ENCODE measurements around the gene CCM2L.

Gene CCM2L

DNA sequence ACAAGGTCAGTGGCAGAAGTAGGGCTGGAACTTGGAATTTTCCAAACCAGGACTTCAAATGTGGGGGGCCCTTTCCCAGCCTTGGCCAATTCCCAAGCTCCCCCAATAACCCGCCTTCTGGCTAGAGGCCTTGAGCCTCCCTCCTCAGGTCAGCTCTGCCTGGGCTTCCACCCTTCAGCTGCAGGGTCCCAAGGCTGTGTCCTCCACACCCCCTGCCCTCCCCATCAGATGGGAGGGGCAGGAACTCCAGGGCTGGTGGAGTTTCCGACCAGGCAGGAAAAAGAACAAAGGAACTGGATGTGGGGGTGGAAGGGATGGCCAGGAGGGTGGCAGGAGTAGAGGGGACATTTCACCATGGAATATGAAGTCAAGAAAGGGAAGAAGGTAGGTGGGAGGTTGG is at the start of gene CCM2L:
Gene CCM2L (plus strand): TSS at position 338 of the 400 bp plus-strand sequence. CDS start 17 bp downstream, at position 355.
- DNase-seq (ENCODE audit: low read depth, low spot score), result no peak

DNA sequence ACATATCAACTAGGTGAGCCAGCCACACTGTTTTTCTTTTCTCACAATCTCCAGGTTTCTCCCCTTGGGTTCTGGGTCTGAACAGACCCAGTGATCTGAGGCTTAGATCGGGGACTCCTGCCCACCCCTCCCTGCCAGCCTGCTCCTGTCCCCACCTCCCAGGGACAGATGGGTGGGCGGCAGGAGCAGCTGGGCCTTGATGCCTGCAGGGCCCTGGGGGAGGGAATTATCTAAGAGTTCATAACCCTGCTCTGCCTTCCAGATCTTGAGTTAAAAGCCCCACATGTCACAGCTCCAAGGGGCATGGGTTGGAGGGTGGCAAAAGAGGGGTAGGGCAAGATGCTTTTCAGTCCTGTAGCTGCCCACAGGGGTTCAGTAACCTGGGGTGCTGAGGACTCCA is 47.5 kb upstream of the CCM2L start:
- no peak for DNase-seq (ENCODE audit: low read depth, low spot score)

DNA sequence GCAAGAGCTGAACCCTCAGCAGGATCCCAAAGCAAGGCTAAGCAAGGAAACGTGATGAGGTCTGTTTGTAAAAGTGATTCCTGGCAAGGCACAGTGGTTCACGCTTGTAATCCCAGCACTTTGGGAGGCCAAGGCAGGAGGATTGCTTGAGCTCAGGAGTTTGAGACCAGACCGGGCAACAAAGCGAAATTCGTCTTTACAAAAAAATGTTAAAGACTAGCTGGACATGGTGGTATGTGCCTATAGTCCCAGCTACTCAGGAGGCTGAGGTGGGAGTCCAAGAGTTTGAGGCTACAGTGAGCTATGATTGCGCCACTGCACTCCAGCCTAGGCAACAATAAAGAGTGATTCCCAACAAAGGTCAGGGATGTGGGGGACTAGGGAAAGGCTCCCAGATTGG is 46.3 kb upstream of the CCM2L start:
- DNase-seq (ENCODE audit: low read depth, low spot score), result no peak

GRCh38 chr20:31966991-31967655 is 43.1 kb upstream of the CCM2L start:
- no peak for DNase-seq (ENCODE audit: low read depth, low spot score)

DNA sequence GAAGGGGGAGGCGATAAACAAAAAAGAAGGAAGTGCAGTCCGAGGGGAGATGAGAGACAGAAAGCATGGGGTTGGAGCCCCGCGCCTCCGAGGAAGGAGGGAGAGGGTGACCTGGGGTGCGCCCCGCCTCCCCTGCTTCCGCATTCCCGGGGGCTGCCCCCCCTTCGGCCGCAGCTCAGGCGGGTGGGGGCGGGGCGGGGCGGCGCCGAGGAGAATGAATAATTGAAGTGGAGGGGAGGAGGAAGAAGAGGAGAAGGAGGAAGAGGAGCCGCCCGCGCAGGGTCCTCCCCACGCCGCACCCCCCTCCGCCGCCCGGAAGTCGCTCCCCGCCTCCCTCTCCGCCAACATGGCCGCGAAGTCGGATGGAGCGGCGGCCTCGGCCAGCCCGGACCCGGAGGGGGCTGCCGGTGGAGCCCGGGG is 42.4 kb upstream of the CCM2L start, which contains the start of gene XKR7:
Gene XKR7 (plus strand): TSS at position 322 of the 420 bp plus-strand sequence. CDS start 25 bp downstream, at position 347.
- DNase-seq (ENCODE audit: low read depth, low spot score), result no peak

DNA sequence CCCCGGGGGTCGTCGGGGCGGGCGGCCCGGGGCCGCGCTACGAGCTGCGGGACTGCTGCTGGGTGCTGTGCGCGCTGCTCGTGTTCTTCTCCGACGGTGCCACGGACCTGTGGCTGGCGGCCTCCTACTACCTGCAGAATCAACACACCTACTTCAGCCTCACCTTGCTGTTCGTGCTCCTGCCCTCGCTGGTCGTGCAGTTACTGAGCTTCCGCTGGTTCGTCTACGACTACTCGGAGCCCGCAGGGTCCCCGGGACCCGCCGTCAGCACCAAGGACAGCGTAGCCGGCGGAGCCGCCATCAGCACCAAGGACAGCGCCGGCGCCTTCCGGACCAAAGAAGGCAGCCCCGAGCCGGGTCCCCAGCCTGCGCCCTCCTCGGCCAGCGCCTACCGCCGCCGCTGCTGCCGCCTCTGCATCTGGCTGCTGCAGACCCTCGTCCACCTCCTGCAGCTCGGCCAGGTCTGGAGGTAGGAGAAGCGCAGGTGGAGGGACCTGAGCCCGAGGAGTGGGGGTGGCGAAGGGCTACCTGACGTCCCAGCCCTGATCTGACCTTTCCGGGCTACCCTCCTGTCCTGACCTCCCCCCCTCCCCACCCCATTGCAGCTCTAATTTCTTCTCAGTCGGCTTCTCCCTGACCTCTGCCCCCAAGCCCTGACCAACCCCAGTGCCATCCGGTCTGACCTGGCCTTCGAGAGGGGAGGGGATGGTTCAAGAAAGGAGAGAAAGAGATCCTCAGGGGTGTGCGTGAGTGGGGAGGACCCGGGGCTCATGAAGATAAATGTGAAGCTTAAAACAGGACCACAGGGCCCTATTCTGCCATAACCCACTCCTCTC is 41.7 kb upstream of the CCM2L start:
- peak; percentile 91 for DNase-seq (ENCODE audit: low read depth, low spot score)

- no peak for DNase-seq (ENCODE audit: low read depth, low spot score)
Observed at GRCh38 chr20:31969991-31970390, 40.2 kb upstream of the CCM2L start.

- no peak for DNase-seq (ENCODE audit: low read depth, low spot score)
Observed at GRCh38 chr20:31972471-31973021, 37.7 kb upstream of the CCM2L start.

DNA sequence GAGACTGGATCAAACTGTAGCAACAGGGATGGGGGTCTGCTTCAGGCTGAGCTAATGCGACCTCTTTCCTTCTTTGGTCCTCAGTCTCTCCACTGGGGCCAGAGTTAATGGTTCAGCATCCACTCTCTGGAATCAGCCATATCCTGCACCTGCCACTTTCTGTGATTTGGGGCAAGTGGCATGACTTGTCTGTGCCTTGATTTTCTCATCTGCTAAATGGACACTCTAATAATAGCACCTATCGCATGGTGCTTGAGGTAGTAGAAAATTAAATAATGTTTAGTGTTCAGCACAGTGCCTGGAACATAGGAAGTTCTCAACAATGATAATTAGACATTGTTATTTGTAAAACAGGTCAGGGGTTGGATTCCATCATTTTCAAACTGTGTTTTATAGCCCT is 35.9 kb upstream of the CCM2L start:
- DNase-seq (ENCODE audit: low read depth, low spot score), result no peak

GRCh38 chr20:31974951-31975487 is 35.2 kb upstream of the CCM2L start:
- no peak for DNase-seq (ENCODE audit: low read depth, low spot score)

DNA sequence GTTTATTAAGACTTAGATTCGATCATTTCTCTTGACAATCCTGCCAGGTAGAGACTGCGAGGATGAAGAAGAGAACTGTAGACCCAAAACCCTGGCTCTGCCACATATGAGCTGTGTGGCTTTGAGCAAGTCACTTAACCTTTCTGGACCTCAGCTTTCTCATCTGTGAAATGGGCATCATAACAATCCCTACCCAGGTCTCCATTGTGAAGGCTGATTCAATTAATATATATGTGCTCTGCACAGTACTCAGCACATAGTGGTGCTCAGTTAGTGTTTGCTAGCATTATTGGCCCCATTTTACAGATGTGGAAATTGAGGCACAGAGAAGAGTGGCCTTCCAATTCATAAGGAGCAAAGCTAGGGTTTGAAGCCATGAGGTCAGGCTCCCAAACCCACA is 34.4 kb upstream of the CCM2L start:
- DNase-seq (ENCODE audit: low read depth, low spot score), result no peak

GRCh38 chr20:31977080-31977479 is 33.2 kb upstream of the CCM2L start:
- no peak for DNase-seq (ENCODE audit: low read depth, low spot score)

- peak; percentile 20 for DNase-seq (ENCODE audit: low read depth, low spot score)
Observed at GRCh38 chr20:31979713-31980426, 30.4 kb upstream of the CCM2L start.

DNA sequence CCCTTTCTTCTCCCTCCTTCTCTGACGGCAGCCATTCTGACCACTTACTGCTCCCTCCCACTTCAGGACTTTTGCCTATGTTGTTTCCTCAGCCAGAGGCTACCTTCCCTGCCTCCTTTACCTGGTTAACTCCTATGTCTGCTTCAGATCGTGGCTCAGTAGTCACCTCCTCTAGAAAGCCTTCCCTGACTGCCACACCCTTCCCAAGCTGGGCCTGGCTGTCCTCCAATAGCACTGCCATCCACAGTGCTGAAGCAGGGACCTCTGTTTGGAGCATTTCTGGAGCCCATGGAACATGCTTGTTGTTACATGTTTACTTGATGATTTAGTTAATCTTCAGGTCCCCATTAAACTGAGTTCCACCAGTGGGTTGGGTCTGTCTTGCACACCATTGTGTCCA is 28.5 kb upstream of the CCM2L start:
- DNase-seq (ENCODE audit: low read depth, low spot score), result no peak

DNA sequence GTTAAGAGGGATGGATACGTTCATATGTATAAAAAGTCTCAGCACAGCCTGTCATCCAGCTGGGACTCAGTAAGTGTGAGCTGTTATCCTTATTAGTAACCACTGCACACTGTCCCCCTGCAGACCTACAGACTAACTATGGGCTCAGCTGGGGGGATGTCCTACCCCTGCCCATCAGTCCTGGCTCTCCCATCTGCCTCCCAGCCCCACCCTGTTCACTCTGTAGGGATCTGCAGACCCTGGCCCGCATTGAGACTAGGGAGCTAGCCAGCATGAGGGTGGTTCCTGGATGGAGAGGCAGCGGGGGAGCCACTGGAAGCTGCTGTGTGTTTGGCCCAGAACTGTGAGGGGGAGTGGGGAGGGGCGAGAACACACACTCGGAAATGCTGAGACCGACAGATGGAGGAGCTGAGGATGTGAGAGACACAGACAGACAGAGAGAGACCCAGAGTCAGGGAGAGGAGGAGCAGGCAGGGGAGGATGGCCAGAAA is 25.2 kb upstream of the CCM2L start:
- no peak for DNase-seq (ENCODE audit: low read depth, low spot score)

GRCh38 chr20:31987744-31988143 is 22.5 kb upstream of the CCM2L start:
- DNase-seq (ENCODE audit: low read depth, low spot score), result peak; percentile 36

- no peak for DNase-seq (ENCODE audit: low read depth, low spot score)
Observed at GRCh38 chr20:31988430-31989015, 21.7 kb upstream of the CCM2L start.

- no peak for DNase-seq (ENCODE audit: low read depth, low spot score)
Observed at GRCh38 chr20:31989030-31989645, 21.1 kb upstream of the CCM2L start.

GRCh38 chr20:31990641-31991338 is 19.4 kb upstream of the CCM2L start:
- peak; percentile 44 for DNase-seq (ENCODE audit: low read depth, low spot score)

GRCh38 chr20:31991339-31991705 is 18.9 kb upstream of the CCM2L start:
- peak; percentile 21 for DNase-seq (ENCODE audit: low read depth, low spot score)
